SHP77 (cell line): ENCODE results near the gene STPG1.

Experiments used
- DNase-seq, 2 experiments: peaks; one replicate each; lab custom pipeline; 2025; lab: John Stamatoyannopoulos, UW

Gene STPG1

DNA sequence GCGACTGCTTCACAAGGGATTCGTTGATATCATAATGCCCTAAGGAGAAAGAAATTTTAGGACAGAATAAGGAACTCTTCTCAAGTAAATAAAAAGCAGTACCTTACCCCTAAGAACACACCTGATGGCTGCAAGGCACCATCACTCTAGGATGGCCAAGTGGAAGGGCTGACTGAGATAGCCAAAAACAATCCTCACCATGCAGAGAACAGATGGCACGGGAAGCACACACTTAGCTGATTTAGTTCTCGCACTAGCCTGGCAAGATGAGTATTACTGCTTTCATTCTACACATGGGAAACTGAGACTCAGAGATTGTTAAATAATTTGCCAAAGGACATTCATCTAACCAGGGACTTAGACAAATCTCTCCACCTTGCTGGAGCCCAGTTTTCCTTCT is 43.8 kb downstream of the STPG1 start:
- DNase-seq: no peak

DNA sequence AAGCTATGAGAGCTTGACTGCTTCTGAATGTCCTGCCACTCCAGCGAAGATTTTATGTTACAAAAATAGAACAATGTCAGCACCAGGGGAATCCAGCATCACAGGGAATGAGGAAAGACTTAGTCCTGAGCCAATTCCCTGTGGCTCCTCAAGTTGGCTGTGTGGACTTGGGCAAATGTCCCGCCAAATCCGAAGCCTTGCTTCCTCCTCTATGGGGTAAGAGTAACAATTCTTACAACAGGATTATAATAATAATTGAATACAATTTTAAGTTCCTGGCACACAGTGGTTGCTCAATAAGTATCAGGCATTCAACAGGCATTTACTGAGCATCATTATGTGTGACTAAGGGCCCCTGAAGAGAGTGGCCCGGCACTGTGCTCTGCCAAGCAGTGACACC is 44.4 kb downstream of the STPG1 start:
- no peak for DNase-seq

DNA sequence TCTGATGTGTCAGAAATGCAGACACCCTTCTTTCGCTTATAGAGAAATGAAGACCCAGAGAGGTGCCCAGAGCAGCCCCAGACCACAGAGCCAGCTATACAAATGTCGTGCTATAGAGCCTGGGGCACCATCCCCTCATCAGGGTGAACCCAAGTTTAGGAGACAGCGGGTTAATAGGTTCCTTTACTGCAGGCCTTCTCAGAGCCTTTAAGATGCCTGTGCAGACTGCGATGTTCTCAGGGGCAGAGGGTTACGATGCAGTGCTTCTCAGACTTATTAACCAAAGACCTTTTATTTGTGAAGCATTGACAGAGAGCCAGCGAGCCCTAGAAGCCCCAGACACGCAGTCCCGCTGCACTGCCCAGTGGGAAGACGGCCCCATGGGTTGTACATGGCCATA is 46.9 kb downstream of the STPG1 start:
- DNase-seq: no peak

DNA sequence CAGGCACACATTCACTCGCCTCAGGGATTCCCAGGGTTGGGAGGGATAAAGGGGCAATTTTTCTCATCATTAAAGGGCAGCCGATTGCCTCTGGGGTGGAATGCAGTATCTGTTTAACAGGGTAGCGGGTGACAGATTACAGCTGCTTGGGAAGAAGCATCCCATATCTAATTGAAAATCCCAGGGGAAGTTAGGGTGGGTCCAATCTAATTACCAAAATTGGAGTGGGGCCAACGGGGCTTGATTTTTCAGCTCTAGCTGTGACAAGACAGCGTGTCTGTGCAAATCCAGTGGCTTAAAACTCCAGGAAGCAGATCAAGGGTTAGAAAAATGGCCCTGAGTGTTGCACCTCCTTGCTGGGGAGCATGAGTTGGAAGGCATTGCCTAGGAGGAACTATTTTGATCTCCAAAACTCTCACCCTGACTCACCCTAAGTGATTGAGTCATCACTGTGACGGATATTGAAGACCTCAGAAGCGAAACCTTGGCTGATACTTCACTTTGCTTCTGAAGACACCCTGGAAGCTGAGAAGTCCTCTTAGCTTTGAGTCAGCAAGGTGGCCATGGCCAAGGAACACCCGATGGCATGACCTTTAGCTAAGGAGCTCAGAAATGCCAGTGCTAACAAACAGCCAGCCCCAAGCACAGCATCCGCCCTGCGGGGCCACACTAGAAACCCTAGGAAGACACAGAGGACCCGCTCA is 48.5 kb downstream of the STPG1 start:
- no peak for DNase-seq

DNA sequence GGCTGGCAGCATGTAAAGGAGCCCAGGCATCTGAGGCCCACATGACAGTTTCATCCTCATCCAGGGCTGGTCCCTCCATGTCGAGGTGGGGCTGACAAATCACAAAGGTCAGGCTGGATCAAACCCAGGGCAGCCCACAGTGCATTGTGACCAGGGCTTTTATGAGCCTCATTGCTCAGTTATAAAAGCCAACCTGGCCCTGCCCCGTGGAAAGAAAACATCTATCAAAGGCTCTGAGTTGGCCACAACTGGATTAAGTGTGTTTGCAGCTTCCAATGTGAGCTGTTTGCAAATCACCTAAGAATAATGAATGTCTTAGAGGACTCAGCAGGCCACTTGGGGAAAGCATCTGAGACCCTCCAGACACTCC is 49.0 kb downstream of the STPG1 start:
- DNase-seq: no peak

DNA sequence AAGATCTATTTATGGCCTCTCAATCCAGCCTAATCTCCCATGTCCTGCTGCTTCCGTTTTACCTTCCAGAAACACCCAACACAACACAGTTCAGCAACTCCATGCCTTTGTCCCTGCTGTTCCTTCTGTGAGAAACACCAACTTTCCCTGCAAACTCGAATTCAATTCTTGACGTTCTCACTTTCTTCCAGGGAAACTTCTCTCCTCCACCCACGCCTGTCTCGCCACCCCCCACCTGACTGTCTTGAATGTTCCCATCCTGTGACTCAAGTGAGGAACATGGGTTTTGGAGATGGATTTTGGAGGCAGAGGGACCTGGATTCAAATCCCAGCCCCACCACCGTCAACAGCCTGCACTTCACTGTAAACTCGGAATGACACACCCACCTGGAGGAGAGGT is 49.6 kb downstream of the STPG1 start:
- DNase-seq: no peak

DNA sequence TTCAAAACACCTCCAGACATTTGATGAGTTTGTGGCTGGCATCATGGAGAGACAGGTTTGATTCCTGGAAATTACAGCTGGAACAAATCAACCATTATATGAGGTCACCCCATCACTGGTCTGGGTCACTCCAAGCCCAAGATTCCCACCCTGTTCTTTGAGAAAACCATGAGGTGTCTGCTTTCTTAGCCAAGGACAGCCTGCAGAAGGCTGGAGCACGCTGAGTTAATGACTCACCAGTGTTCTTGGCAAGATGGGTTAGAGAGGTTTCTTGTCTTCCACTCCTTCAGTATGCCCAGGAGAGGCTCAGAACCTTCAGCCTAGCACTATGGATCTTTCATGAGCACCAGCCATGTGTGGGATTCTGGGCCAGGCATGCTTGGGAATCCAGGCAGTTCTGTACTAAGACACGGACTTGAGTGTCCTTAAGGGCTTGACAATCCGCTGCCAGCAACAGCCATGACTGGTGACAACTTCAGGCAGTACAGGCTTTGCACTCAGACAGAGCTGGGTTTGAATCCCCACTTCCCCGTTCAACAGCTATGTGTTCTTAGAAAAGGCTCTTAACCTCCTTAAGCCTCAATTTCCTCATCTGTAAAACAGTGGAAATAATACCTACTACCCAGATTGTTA is 50.5 kb downstream of the STPG1 start:
- no peak for DNase-seq

DNA sequence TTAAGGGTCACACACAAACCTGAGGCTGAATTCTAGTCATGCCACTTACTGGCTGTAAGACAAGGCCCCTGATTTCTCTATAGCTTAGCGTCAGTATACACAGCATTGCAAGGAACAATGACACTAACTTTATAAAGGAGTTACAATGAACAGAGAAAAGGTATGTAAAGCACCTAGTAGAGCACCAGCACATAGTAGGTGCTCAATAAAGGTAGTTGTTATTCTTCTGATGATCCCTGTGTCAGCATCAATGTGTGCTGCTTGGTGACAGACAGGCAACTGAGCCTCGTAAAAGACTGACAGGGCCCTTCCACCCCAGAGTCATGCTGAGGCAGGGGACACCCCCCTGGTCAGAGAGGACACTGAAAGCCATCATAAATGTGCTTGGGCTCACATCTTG is 51.2 kb downstream of the STPG1 start:
- no peak for DNase-seq

DNA sequence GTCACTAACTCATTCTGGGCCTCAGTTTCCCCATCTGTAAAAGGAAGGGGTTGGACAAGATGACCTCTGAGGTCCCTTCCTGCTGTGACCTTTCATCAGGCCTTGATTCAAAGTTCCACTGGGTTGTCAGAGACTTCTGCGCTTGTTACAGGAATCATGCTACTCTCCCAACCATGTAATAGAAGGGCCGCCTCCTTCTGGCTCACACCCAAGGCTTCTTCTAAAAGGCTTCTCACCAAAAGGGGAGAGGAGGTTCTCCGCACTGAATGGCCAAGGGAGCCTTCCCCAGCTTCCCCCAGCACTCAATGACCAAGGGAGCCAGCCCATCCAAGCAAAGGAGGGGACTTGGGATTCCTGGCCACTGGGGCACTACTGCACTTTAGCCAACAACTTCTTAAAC is 51.8 kb downstream of the STPG1 start:
- no peak for DNase-seq

DNA sequence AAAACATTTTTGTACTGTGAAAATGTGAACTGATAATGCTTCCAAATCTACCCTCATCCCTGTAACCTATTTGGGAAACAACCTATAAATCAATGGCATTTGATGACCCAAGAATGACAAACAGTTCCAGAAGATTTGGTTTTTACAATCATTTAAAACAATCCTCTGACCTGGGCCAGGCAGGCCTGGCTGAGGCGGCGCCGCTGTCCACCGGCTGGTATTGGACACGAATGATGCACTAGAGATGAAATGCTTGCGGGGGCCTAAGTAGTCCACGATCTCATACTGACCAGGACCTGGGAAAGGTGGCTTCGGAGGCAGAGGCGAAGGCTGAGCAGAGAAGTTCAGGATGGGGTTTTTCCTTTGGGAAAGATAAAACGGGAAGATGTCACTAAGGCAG is 52.9 kb downstream of the STPG1 start:
- no peak for DNase-seq

DNA sequence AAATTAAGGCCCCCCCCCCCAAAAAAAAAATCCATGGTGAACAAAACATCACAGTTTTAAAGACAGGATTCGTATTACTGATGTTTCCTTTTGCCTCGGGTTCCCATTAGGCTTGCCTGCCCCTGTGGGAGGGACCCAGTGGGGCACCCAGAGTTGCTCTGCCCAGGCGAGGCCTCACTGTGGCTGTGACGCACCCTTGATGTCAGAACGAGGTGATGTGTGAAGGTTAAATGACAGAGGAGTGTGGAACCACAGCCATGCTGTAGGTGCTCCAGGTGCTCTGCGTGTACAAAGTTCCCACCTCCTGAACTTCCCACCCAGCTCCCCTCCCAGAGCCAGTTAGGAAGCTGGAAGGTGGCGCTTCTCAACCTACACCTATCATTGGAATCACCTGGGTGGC is 56.5 kb downstream of the STPG1 start:
- DNase-seq: no peak

DNA sequence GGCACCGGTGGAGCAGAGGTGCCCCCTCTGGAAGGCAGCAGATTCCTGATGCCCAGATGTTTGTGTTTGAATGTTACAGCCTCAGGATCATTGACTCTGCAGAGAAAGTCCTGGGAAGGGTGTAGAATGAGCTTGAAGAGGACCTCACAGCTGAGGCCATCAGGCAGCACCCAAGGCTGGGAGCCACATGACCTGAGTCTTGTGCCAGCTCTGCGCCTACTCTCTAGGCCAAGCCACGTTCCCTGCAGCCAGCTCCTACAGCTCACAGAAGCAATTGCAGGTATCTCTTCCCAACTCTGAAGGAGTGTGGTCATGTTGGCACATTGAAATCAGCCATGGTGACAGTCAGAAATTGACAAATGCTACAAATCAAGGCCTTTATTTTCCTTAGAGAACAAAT is 58.1 kb downstream of the STPG1 start:
- DNase-seq: no peak

DNA sequence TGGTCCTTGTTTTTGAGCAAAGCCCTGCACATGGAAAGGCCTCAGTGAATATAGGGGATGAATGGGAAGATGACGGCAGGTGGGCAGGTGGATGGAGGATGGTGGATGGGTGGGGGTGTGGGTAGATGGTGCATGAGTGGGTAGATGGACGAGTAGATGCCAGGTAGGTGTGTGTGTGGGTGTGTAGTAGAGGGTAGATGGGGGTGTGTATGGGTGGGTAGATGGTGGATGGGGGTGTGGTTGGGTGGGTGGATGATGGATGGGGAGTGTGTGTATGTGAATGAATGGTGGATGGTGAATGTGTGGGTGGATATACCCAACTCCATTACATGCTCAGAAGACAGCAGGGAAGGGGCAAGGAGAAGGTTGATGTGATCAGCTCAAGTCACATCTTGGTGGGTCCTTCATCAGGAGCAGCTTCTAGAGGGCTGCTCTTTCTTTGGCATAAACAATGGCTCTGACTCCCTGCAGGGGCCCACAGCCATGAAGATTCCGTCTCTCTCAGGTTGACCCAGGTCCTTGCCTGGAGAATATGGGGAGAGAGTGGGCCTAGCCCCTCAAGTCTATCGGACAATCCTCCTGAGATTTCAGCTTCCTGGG is 60.2 kb downstream of the STPG1 start:
- DNase-seq: no peak

DNA sequence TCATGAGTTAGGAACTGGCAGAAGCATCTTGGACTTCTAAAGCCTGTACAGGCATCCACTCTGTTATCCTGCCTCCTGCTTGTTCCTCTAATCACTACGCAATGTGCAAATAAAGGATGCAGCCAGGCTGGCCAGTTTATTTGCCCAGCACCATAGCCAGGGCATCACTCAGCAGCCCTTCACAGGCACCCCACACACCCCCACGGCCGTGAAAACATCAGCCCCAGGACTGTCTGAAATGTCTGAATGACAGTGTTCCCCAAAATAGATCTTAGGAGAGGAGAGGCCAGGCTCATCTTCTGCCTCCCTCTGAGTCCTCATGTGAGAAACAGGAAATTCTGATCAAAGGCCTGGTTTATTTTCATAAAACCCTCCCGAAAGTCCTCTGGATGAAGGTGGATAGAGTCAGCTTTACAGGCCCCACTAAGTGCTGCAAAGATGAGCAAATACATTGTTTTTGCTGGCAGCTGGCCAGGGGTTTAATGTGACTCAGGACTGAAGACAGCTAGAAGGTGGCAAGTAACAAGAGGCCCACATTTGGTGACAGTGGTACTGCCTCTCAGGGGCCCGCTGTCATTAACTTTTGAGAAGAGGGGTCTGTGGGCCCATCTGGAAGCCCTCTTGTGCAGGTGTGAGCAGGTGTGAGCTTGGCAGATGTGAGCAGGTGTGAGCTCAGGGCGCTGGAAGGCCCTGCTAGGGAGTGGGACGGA is 61.5 kb downstream of the STPG1 start:
- DNase-seq: peak; percentile 53 to 65

DNA sequence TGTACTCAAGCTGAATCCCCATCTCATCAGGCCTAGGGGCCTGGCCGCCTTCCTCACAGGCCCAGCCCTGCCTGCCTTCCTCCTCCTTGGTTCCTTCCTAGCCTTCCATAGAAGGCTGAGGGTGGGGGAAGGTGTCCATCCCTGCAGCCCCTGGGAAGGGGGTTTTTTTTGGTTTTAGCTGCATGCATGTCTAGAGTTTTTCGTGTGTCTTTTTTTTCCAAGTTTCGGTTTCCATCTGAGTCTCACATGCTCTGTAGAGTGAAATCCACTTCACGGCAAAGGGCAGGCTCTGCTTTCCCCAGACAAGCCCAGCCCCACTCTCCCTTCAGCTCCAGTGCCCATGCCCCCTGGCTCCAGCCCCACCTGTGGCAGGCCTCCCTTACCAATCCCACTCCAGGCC is 62.3 kb downstream of the STPG1 start:
- no peak for DNase-seq

DNA sequence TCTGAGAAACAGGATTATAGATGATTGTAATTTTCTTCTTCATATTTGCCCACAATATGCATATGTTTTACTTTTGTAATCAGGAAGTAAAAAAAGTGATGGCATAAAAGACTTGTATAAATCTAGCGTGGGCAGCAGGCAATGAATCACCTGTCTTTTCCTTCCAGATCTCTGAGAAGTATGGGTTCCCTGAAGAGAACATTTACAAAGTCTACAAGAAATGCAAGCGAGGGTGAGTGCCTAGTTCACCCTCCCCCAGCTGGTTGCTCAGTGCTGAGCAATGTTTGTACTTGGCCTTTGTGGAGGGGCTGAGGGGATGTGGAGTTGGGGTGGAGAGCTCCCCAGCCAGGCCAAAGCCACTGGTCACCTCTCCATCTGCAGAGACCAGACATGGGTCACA is 63.7 kb downstream of the STPG1 start:
- DNase-seq: no peak

DNA sequence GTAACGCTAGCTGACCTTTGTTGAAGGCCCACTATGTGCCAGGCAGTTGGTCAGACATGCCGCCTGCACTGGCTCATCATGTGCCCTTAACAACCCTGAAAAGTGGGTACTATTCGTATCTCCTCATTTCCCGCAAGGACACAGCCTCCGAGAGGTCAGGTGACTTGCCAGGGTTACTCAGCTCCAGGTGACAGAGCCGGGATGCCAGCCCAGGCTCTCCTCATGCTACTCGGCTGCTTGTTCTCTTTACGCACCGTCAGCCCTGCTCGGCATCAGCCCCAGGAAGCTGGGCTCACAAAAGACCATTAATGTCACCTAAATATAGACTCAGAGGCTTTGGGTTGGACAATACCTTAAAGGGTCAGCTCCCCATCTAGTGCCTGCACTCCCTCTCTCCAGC is 65.4 kb downstream of the STPG1 start:
- DNase-seq: no peak

DNA sequence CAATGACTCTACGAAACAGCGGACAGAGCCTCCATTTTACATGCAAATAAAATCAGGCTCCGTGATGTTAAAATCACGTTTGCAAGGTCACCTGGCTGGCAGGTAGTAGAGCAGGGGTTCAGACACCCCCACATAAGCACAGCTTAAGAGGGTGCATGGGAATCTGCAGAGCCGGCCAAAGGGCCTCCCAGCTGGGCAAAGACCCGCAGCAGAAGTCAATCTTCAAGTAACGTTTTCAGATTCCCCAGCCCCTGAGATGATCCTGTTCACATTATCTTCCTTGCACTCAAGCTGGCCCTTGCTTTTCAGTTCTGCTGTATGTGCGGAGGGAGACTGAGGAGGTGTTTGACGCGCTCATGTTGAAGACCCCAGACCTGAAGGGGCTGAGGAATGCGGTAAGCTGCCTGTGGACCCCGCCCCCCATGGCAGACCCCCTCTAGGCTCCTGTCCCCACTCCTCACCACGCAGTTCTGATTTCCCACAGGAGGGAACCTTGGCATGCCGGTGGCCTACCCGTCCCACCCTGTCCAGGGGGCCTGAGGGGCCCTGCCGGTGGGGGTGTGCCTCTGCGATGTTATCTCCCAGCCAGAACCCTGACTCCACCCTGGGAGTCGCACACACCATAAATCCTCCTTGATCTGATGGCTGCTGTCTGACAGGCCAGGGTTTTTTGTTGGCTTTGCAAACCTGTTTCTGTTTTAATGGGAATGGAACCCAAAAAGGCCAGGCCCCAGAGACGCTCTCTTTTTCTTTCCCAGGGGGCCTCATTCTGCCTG is 66.2 kb downstream of the STPG1 start:
- DNase-seq: no peak

DNA sequence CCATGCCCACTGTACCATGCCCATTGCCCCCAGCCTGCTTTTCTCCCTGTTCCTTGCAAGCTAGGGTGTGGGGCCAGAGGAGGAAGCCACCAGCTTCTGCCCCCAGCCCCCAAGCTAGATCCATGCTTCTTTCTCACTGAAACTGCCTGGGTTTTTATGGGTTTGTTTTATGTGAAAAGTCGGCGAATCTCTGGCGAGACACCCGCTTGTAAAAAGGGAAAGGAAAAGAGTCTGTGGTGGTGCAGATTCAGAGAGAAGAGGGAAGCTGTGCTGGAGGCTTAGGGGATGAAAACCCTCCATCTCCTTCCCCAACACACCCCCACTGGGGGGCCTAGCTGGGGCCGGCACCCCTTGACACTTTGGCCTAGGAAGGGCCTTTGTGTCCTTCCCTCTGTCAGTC is 68.2 kb downstream of the STPG1 start:
- DNase-seq: no peak

DNA sequence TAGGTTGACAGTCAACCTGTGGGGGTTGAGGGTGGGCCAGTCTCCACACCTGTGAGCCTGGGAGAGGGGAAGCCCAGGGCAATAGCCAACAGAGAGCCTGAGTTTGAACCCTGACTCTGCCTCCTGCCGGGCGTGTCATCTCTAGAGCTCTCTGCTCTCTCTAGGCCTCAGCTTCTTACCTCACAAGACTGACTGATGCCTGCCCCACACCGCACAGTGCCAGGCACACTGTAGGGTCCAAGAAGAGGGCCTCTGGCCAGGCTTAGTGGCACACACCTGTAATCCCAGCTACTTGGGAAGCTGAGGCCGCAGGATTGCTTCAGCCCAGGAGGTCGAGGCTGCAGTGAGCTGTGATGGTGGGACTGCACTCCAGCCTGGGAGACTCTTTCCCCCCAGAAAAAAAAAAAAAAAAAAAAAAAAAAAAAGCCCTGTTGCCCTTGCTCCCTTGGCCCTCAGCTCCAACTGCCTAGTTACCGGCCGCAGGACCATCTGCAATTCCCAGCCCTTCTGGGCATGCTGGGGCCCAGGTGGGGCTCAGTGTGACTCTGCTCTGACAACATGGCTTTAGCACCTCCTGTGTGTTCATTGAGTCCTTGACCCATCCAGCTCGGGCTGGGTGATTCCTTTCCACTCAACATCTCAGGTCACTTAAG is 69.4 kb downstream of the STPG1 start:
- no peak for DNase-seq

DNA sequence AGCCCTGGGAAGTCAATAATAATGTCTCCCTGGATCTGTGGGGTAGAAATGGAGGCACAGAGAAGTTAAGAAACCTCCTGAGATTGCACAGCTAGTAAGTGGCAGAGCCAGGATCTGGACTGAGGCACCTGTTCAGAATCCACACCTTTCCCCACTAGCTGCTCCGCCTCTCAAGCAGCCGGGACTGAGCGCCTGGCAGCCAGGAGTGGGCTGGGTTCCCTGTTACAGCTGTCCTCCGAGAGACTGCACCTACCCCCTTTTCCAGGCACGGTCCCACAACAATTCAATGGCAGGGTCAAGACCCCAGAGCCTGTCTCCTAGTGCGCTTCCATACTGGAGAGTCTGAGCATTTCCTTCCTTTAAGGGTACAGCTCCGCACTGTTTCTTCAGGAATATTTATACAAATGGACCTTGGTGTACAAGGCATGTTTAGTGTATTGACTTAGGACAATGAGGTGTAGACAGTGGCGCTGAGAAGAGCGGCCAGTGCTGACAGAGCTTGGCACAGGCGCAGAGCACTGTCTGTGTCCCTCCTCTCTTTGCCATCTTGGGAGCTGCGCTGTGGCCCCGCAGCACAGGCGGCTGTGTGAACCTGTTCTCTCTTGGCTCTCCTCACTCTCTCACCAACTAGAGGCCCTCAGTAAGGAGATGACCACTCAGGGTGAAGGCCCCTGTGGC is 70.0 kb downstream of the STPG1 start:
- DNase-seq: no peak
